ENCODE data around the gene PTPN1.
"Not testable (repeated sequence)": the region's sequence is repeated elsewhere in the genome, so short reads cannot be mapped to it uniquely, and the experiment has no call there.

PTPN1 gene

DNA sequence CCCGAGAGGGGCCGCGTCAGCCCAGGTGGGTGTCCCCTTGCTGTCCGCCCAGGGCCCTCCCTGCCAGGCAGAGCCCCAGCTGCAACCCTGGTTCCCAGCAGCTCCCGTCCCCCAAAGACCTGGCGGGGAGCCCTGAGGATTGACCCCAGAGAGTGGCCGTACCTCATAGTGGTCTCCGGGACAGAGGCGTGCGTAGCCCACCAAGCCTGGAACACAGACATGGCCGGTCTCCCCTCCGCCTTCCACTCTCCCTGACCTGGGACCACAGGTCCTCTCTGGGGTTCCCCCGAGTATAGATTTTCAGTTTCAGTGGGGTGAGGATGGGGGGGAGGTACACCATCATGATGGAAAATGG lies 98.5 kb downstream of the PTPN1 start:
- DNase-seq (ENCODE audit: low read depth, low spot score), result no peak

DNA sequence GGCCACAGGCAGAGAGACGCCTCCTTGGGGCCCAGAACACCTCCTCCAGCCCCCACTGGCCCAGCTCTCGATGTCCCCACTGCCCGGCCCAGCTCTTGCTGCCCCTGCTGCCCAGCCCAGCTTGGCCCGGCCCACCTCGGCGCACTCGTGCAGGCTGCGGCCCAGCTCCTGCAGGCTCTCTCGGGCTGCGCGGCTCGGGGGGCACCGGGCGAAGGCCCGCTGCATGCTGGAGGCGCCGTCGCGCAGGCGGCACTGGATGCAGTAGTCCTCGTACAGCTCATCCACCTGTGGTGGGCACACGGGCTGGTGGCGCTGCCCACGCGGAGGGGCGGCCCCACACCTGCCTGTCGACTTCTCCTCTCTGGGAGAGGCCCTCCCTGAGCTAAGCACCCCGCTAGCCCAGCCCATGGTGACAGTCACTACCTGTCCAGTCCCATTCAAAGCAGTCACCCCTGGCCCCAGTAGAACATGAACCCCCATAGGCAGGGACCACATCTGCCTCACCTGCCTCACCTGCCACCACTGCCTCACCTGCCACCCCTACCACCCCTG lies 99.3 kb downstream of the PTPN1 start:
- no peak for DNase-seq (ENCODE audit: low read depth, low spot score)

DNA sequence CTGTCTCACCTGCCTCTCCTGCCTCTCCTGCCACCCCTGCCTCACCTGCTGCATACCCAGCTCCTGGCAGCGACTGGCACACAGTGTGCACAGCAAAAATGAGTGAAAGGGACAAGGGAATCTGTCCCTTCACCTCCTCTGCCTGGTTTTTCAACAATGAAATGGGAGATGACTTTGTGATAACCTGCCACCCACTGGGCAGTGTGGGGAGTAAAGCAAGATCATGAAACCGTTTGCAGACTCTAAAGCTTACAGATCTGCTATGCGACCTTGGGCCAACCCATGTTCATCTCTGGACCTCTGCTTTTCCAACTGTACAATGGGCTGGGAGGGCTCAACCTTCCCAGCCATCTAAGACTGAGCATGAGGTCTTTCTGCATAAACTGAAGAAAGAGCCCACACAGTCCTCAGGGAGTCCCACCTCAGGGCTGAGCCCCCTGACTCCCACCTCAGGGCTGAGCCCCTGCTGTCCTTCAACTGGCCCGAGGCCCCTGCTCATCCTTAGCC lies 100.1 kb downstream of the PTPN1 start:
- no peak for DNase-seq (ENCODE audit: low read depth, low spot score)

DNA sequence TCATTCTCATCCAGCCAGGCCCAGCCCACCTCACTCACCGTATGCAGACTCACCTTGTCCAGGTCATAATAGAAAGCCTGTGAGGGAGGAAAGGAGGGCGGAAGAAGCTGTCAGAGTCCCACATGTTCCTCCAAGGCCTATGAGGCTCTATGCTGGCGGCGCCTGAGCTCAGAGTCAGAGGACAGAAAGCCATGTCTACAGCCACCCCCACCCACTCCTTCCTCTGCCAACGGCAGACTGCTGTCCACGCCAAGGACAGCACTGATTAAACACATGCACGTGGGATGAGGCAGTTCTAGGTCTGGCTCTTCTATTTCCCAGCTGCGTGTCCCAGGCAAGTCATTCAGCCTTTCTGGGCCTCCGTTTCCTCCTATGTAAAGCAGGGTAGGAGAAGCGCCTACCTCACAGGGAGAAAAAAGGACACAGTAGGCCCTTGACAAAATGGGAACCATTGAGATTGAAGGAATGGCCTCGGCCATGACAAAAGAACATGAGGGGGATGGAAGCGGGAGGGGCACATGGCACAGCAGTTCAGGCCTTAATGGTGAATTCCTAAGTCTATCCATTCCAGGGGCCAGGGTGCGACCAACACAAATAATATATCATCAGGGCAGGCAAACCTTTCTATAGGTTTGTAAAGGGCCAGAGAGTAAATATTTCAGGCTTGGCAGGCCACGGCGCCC lies 101.1 kb downstream of the PTPN1 start:
- DNase-seq (ENCODE audit: low read depth, low spot score), result no peak

DNA sequence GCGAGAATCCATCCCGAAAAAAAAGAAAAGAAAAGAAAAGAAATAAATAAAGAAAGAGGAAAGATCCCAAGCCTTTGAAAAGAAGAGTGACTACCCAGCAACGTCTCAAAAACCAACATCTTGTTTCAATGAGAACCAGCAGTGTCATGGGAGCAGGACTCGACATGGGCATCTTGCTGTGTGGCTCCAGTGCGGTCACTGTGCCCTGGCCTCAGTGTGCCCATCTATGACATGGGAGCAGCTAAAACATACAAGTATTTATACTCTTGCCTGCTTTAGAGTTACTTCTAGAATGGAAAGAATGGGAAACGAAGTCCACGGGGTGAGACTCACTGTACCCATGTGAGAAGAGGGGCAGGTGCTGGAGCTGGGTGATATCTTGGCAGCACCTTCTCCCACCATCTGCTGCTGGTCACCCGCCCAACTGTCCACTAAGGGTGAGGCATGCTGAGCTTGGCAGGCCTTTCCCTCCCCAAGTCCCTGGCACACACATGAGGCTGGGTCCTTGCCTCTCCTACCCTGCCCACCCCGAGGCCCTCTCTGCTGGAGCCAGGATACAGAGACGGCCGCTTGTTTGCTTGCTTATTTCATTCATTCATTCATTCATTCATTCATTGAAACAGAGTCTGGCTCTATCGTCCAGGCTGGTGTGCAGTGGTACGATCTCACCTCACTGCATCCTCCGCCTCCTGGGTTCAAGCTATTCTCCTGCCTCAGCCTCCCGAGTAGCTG lies 103.4 kb downstream of the PTPN1 start:
- no peak for DNase-seq (ENCODE audit: low read depth, low spot score)

DNA sequence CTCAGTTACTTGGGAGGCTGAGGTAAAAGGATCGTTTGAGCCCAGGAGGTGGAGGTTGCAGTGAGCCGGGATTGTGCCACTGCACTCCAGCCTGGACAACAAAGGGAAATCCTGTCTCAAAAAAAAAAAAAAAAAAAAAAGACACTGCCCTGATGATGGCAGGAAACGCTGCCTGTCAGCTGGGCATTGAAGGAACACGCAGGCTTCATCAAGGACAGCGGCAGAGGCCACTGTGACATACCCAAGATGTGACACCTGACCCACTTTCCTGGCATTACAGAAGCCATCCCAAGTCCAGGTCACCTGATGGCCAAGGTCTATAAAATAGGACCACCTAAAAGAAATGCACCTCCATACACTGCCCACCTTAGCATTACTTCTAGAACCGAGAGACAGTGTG lies 105.2 kb downstream of the PTPN1 start:
- DNase-seq (ENCODE audit: low read depth, low spot score), result no peak

DNA sequence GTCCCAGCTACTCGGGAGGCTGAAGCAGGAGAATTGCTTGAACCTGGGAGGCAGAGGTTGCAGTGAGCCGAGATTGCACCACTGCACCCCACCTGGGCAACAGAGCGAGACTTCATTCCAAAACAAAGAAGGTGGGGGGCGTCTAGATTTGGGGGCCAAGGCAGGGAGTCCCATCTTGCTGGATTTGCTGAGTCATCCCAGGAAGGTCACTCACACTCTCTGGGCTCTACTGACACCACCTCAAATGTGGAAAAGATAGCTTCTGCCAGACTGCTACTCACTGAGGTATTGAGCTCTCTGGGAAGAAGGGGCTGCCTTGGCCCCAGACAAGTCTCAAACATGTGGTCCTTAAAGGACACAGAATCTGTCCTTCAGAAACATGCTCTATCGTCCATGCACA lies 106.8 kb downstream of the PTPN1 start:
- DNase-seq (ENCODE audit: low read depth, low spot score), result no peak

DNA sequence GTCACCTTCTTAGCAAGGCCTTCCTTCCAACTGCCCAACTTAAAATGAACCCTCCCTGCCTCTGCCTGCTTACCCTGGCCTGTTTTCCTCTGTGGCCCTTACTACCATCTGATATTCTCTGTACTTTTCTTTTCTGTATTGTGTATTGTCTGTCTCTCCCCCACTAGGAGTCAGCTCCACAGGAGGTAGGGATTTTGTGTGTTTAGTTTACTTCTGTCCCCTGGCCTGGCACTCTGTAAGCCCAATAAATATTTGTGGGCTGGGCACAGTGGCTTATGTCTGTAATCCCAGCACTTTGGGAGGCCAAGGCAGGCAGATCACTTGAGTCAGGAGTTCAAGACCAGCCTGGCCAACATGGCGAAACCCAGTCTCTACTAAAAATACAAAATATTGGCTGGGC lies 108.4 kb downstream of the PTPN1 start:
- DNase-seq (ENCODE audit: low read depth, low spot score), result no peak

DNA sequence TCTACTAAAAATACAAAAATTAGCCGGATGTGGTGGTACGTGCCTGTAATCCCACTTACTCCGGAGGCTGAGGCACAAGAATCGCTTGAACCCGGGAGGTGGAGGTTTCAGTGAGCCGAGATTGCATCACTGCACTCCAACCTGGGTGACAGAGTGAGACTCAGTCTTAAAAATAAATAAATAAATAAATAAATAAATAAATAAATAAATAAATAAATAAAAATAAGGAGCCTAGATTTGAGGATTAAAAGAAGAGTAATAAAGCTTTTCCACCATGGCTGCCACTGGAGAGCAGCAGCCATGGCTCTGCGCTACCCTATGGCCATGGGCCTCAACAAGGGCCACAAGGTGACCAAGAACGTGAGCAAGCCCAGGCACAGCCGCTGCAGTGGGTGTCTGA lies 110.3 kb downstream of the PTPN1 start:
- DNase-seq (ENCODE audit: low read depth, low spot score), result not testable (repeated sequence)

DNA sequence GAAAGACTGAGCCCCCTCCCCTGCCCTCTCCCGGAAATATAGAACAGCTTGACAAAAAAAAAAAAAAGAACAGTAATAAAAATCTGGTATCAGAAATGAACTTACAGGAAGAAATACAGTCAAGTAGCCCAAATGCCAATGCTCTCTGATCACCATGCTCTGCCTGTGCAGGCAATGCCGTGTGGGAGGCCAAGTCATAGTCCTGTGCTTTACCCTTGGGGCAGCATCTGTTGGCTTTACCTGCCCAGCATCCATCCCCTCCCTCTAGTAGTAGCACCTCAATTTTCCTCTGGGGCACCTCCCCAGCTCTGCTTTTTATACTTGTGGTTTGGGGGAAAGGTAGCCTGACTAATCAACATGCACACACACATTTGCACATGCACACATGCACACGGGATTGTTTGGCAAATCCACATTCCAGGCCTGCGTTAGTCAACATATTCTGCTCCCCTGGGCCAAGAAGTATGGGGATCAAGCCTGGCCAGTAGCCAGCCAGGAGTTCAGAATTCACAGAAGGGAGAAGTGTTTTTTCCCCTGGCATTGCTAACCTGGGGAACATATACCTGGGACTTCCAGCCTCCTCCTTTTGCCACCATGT lies 111.0 kb downstream of the PTPN1 start:
- no peak for DNase-seq (ENCODE audit: low read depth, low spot score)

DNA sequence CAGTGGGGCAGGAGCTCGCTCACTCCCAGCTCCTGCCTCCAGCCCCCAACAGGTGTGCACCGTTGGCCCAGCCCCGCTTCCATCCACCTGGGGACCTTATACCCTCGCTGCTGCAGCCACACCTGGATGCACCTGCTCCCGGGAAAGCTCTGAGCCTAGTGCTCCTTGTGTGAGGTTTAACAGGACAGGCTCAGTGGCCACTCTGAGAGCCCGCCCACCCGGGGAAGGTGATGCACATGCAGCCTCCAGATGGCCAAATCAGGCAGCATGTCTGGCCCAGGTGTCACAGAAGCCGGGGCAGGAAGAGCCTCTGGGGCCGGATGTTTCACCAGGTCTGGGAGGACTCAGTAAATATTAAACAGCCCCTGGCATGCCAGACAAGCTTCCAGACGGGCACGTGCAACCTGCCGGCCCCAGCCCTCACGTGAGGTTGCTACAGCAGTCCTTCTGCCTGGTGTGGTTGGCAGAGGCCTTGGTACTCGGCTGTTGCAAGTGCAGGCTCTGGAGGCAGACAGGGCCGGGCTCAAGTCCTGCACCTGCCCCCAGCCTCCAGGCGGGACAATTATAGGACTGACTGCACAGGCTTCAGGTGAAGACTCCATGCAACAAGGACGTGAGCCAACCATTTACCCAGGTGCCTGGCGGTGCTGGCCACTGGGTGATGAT lies 114.3 kb downstream of the PTPN1 start:
- DNase-seq (ENCODE audit: low read depth, low spot score), result no peak

DNA sequence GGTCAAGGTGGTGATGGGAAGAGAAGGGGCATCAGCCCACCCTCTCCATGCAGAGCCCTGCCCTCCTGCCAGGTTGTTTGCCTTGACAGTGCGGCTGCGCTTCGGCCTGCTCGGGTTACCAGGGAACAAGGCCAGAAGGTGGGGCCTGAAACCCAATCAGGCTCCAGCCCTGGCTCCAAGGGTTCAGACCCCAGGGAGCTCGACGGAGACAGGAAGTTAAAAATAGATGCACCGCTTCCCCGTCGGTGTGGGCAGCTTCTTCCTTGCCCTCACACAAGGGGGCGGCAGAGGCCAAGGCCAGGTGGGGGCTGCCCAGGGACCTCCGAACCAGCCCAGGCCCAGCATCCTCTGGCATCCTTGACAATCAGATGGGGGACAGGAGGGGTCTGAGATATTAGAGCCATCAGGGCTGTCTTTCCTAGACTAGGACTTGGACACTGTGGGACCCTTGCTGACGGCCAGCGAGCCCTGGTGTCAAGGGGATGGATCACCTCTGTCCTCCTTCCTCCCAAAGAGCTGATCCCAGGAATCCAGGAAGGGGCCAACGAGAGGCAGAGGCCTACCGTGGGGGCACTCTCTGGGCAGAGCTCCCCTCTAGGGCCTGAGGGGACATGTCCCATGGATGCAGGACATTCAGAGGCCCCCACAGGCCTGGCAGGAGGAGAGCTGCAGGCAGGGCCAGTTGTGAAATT lies 115.9 kb downstream of the PTPN1 start:
- DNase-seq (ENCODE audit: low read depth, low spot score), result no peak

DNA sequence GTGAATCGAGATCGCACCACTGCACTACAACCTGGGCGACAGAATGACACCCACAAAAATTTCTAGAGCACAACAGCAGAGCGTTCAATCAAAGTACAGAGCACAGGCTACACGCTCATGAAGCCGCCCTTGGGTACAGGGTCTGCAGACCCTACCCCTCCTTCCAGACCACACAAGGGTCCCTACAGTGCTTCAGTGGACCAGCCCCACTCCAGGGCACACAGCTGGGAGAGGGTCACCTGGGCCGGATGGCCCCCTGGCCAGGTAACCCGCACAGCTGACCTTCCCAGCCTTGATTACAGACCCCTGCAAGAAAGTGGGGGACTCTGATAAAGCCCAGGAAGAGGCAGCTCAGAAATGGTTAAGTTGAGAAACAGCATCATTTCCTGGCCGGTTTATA lies 117.6 kb downstream of the PTPN1 start:
- no peak for DNase-seq (ENCODE audit: low read depth, low spot score)

DNA sequence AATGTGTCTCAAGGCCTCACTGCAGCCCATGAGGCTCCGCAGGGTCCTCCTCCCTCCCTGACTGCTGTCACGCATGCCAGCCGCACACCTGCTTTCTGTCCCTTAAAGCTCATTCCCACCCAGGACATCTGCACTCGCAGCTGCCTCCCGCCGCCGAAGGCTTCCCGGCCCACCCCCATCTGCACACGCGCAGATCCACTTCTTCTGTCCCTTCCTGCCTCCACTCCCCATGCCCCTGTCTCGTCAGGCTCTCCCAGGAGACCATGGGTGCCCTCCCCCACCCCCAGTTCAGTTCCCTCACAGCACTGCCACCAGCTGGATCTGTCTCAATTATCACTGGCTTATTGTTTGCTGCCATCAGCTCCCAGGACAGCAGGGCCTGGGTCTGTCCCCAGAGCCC lies 118.1 kb downstream of the PTPN1 start:
- DNase-seq (ENCODE audit: low read depth, low spot score), result no peak

DNA sequence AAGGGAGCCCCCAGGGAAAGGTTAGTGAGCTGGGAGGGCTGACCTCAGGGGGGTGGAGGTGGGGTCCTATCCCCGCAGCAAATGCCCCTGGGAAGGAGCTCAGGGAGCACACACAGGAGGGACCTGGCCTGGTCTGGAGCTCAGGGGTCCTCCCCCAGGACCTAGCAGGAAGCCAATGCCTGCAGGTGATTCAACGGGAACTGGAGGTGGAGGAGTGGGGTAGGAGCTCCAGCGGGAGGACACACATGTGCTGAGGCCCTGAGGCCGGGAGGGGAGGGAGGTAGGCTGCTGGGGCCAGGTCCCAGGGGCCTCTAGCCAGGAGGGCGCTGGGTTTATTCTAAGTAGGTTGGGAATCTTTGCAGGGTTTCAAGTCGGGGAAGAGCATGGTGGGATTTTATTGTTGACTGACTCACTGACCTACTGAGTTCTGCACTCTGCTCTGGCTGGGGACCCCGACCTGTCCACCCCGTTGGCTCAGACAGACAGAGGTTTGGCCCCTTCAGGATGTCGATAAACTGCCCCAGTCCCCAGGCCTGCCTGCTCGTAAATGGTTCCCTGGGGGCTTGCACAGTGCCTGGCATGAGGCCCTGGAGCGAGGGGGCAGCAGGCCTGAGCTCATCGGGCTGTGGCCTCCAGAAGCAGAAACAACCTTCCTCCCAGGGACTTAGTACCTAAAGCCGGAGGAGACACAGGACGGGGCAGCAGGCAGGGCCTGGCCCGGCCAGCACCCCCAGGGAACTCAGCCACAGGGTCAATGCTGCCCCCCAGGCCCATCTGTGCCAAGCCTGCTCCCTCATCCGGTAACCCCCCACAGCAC lies 118.9 kb downstream of the PTPN1 start:
- DNase-seq (ENCODE audit: low read depth, low spot score), result no peak

DNA sequence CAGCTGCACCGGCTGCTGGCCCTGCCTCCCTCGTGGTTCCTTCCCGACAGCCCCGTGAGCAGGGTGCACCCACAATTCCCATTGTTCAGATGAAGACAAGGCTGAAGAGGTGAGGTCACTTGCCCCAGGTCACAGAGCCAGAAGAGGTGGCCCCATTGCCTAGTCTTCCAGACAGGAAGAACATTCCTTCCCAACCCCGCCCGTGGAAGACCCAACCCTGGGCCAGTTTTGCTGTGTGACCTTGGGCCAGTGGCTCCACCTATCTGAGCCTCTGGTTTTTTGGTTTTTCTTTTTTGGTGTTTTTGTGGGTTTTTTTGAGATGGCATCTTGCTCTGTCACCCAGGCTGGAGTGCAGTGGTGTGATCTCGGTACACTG lies 119.5 kb downstream of the PTPN1 start:
- DNase-seq (ENCODE audit: low read depth, low spot score), result no peak

DNA sequence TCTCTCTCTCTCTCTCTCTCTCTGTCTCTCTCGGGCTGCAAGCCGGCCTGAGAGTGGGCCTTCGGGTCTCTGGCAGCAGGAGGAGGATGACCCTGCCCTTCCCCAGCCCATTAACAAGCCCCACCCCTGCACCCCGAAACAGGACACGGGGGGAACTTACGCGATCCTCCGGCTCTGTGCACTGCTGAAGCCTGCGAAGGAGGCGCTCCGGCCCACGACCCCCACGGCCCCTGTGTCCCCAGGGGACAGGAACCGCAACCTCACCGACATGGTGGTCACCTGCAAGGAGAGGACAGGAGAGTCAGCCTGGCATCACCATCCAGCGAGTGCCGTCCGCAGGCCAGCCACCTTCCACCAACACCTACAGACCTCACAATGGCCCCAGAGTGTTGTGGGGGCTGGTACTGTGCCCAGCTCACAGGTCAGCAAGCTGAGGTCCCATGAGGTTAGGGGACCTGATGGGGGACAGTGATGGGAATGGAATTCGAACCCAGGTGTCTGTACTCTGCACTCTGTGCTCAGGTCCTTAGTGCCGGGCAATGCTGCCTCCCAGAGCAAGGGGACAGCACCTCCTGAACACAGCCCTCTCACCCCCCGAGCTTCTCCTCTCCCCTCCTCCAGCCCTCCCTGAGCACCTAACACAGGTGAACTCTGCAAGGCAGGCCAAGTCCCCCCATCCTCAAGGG lies 120.5 kb downstream of the PTPN1 start:
- no peak for DNase-seq (ENCODE audit: low read depth, low spot score)

DNA sequence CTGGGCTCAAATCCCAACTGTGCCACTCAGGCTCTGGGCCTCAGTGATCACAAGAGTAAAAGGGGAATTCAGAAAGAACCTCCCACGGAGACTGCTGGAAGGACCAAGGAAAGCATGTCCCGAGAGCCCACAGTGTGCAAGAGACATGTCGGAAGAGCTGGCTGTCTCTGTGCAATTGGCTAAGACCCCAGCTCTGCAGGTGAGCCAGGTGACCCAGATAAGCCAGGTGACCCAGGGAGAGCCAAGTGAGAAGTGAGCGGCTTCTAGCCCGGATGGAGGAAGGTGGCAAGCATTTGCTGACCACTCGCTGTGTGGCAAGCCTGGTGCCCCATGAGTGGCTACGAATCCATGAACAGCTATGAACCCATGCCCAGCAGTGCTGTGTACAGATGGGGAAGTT lies 122.1 kb downstream of the PTPN1 start:
- DNase-seq (ENCODE audit: low read depth, low spot score), result no peak

DNA sequence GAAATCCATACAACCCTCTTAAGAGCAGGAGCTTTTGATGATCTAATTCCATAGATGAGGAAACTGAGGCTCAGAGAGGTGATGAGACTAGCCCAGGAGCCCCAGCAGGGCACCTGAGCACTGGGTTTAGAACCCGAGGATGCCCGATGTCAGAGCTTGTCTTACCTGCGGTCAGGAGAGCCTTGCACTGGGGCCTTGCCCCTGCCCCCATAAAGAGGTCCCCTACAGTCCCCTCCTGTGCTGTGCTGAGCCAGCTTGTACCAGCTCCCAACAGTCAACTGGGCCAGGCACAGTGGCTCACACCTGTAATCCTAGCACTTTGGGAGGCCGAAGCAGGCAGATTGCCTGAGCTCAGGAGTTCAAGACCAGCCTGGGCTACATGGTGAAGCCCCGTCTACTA lies 122.5 kb downstream of the PTPN1 start:
- DNase-seq (ENCODE audit: low read depth, low spot score), result no peak

DNA sequence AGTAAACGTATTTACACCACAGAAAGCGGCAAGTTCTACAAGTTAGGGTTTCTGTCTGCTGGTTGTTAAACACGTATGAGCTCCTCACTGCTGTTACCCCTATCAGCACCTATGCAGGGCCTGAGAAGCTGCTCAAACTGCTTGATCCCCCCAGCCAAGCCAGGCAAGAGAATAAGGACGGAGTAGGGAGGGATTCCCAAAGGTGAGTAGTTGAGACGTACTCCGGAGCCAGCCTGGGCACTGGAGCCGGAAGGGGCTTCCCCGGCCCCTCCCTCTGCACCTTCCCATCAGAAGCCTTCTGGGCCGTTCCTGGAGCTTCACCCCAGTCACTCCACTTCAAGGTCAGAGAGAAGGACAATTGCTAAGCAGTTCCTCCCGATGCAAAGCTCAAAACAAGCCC lies 123.2 kb downstream of the PTPN1 start:
- no peak for DNase-seq (ENCODE audit: low read depth, low spot score)

Data from brain pericyte (primary cell).